CD4-positive, alpha-beta T cell treated with Interferon gamma for 1 hour (primary cell): ENCODE measurements around the gene RBM10.

Experiments used
- DNase-seq: peaks from one replicate; pipeline ENCODE4 v3.0.0-alpha.2; 2020

Gene RBM10

DNA sequence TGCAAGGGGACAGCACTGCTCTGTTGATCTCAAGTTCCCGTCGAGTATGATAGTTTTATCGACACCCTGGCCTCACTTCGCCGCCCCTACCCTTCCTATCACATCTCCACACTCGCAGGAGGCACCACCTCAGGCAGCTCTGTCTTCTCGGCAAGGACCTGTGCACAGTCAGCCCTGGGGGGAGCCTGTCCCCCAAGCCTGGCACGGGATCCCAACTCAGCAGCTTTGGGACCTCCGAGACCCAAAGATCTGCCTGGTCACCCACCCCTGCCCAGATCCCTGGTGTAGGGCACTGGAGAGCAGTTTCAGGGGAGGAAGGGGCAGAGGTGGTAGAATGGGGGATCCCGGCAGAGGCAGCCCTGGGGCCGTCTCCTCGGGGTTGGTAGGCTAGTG, 30.6 kb downstream of the RBM10 start:
- no peak for DNase-seq

DNA sequence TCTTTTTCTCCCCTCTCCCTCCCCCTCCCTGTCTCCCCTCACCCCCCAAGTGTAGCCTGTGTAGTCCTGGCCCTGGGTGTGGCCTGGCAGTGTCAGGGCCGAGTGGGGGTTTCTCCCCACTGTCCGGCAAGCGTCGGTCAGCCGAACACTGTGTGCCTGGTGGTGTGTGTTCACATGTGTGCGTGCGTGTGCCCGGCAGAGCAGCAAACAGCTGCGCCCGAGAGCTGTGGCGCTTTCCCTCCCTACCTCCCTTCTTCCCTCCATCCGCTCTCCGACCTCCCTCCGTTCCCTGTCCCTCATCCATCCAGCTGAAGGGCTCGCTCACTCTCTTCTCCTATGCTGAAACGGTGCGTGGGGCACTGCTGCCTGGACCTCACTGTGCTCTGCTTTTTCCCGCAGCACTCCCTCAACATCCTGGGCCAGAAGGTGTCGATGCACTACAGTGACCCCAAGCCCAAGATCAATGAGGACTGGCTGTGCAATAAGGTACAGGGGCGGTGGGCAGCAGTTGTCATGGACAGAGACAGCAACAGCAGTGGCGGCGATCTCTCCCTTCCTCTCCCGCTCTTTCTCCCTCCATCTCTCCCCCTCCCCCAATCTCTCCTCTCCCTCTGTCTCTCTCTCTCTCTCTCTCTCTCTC, 31.2 kb downstream of the RBM10 start:
- no peak for DNase-seq

DNA sequence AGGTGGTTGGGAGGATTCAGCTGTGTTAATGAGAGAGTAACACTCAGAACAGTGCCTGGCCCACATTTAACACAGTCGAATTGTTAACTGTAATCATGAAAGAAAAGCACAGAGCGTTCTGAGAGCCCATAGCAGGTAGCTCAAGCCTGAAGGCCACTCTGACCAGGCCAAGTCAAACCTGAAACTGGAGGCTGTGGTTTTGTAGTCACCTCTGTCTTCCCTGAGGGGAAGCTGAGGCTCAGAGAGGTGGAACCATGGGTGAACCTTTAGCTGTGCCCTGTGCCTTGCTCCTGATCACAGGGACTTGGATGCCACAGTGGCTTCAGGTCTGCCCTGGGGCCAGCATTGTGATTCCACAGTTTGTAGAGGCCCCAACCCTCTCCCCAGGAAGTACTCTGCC, 32.1 kb downstream of the RBM10 start:
- no peak for DNase-seq

DNA sequence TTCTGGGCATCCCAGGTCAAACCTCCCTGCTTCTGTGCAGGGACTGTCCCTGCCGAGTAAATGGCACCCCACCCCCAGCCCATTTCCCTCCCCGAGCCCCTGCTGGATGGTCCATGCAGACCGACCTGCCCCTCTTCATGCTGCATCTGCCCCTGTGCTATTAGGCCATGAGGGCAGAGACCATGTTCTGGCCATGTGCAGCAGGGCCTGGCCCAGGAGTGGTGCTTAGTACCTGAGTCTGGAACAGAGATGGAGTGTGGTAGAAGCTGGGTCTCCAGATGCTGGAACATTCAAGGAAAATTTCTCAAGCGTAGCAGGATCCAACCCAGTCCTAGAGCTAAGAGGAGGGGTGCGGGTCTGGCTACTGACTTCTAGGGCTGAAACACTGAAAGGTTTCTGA, 33.3 kb downstream of the RBM10 start:
- DNase-seq, result no peak

DNA sequence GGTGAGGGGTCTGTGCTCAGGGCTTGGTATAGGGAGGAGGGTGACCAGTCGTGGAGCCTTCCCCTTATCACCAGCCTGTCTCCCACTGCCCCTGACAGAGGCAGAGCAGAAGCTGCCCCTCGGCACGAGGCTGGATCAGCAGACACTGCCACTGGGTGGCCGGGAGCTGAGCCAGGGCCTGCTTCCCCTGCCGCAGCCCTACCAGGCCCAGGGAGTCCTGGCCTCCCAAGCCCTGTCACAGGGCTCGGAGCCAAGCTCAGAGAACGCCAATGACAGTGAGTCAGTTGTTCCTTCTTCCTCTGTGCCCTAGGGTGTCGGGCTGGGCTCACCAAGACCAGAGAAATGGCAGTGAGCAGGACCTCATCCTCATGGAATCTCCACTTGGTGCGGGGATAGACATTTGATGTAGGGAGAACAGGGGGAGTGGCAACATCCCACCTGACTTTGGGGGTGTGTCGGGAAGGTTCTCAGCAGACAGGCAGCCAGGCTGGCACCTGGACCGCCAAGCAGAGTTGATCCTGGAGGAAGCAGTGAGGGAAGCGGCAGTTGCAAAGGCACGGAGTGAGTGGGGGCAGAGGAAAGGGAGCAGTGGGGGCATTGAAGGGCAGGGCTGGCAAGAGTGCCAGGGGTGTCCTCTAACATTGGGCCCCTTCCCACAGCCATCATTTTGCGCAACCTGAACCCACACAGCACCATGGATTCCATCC, 34.4 kb downstream of the RBM10 start:
- no peak for DNase-seq

DNA sequence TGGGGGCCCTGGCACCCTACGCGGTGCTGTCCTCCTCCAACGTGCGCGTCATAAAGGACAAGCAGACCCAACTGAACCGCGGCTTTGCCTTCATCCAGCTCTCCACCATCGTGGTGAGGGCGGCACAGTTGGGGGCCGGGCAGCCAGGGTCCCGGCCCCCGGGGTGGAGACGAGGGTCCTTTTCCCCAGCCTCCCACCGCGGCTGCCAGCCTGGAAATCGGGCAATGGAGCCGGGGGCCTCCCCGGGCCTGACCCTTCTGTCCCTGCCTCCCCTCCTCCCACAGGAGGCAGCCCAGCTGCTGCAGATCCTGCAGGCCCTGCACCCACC, 34.9 kb downstream of the RBM10 start:
- DNase-seq, result no peak

DNA sequence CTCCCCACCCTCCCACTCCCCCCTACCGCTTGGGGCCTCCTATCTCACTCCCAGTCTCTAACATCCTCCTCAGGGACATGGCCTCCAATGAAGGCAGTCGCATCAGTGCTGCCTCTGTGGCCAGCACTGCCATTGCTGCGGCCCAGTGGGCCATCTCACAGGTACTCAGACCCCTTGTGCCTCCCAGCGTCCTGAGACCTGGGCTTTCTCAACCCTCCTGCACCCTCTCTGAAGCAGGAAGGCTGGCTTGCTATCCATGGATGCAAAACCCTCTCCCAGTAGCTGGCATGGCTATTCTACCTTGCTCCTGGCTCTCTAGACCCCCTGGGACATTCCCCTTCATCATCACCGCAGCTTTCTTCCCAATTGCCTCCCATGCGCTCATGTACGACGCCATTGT, 35.3 kb downstream of the RBM10 start:
- DNase-seq, result no peak

DNA sequence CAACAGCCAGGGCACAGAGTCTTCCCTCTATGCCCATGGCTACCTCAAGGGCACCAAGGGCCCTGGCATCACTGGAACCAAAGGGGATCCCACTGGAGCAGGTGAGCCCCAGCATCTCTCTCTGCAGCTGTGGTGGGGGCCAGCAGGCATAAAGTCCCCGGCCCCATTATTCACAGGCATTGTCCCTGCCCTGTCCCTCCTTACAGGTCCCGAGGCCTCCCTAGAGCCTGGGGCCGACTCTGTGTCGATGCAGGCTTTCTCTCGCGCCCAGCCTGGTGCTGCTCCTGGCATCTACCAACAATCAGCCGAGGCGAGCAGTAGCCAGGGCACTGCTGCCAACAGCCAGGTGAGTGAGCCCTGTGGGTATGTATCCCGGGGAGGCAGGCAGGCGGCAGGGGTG, 36.3 kb downstream of the RBM10 start:
- no peak for DNase-seq

DNA sequence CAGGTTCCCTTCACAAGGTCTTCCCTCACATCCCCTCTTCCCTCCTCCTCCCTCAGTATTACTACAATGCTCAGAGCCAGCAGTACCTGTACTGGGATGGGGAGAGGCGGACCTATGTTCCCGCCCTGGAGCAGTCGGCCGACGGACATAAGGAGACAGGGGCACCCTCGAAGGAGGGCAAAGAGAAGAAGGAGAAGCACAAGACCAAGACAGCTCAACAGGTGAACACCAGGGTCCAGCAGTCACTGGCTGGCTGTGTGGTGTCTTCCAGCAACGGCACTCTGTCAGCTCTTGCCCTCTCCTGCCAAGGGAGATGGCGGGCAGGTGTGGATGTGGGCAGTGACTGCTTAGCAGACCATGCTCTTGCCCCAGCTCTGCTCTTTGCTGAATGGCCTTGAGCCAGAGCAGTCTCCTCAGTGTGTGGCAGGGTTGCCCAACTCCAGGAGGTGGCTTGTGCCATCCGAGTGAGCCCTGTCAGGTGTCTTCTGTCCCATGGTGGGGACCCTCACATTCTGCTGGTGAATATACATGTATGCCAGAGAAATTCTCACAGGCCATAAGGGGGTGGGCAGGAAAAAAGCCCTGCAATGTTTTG, 37.2 kb downstream of the RBM10 start:
- DNase-seq, result no peak

DNA sequence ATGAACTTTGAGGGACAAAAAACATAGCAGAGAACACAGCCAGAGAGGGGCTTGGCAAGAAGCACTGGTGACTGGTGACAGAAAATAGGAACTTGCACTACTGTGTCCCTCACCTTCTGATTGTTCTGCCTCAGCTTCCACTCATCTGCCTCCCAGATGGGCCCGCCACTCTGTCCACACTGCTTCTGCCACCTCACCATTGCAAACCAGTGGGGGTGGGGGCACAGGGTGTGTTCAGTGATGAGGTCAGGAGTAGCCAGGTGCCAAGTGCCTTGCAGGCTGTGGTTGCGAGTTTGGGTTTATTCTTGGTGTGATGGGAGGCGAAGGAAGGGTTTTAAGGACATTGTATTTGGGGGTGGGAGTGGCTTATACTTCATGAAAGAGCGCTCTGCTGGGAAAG, 39.5 kb downstream of the RBM10 start:
- DNase-seq, result no peak

DNA sequence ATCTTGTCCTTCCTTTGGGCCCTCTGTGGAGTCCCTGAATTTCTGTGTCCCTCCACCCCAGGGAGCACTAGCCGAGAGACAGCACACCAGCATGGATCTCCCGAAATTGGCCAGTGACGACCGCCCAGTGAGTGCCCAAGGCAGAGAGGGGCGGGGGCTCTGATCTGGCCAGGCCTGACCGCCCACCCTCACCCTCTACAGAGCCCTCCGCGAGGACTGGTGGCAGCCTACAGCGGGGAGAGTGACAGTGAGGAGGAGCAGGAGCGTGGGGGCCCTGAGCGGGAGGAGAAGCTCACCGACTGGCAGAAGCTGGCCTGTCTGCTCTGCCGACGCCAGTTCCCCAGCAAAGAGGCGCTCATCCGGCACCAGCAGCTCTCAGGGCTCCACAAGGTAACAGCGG, 40.2 kb downstream of the RBM10 start:
- DNase-seq, result no peak

DNA sequence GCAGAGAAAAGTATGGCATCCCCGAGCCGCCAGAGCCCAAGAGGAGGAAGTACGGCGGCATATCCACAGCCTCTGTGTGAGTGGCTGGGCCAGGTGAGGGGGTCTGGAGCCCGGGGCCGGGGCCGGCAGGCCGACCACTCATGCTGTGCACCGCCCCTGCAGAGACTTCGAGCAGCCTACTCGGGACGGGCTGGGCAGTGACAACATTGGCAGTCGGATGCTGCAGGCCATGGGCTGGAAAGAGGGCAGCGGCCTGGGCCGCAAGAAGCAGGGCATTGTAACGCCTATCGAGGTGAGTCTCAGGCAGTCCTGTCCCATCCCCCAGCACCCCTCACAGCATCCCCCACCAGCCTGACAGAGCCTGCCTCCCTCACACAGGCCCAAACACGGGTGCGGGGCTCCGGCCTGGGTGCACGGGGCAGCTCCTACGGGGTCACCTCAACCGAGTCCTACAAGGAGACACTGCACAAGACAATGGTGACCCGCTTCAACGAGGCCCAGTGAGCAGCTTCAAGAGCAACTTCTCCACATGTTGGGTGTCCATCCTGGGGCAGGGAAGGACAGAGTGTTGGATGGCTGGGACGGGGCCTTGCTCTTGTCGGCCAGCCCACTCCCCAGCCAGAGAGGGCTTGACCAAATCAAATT, 41.2 kb downstream of the RBM10 start:
- DNase-seq, result no peak

DNA sequence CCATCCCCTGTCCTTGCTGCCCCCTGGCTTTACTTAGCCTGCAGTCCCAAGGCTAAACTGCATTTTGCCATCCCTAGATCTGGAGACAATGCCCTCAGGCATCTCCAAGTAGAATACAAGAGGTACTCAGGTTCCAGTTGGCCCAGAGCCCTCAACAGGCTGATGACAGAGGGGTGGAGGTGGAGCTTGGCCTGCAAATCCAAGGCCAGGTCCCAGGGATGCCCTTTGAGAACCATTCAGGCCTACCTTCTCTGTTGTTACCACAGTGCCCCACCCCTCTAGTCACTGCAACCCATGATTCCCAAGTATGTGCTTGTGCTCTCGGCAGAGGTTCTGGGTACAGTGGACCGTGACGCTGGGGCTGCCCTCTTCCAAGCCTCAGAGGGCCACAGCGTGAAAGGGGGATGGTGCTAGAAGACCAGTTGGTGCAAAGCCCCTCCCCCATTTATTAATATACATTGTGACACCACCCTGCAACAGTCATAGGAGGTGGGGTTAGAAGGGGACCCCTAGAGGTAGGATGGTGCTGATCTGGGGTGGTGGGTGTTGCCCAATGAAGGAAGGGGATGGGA, 42.2 kb downstream of the RBM10 start:
- DNase-seq, result no peak

DNA sequence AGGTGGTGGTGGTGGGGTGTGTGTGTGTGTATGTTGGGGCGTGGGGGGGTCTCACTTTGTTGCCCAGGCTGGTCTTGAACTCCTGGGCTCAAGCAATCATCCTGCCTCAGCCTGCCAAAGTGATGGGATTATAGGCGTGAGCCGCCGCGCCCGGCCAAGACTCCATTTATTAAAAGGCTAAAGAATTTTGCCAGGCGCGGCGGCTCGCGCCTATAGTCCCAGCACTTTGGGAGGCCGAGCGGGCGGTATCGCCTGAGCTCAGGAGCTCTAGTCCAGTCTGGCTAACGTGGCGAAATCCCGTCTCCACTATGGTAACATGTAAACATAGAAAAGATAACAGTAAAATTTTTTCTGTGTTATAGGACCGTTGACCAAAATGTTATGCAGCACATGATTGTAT, 44.9 kb downstream of the RBM10 start:
- DNase-seq, result no peak

DNA sequence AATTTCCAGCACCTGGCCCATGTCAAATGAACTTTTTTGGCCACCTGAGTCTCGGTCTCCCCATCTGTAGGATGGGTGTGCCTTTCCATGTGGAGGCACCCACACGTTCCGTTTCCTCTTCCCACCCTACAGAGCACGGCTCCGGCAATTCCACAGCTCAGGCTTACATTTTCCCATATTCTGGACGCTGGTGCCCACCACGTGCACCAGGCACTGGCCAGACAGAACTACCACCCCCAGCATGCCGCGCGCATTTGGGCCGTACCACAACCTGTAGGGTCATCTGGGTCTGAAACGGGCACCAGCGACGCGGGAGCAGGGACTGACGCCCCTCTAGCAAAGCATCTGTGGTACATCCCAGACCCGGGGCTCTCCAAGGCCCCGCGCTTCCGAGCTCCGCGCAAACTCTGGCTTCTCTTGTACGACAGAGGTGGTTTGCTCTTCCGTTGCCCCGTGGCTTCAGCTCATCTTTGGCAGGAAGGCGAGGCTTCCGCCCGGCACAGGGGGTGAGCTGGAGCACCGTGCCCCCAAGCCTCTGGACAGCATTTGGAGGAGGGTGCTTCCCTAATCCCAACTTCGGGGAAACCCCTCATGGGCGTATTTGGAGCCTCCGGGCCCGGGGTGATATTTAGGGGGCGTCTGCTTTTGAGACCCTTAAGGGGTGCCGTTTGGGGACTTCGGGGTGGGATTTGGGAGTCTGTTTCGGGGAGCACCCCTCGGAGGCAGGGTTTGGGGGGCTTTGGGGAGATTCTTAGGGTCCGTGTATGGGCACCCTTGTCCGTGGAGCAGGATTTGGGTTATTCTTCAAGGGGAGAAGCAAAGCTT, 45.6 kb downstream of the RBM10 start:
- peak; percentile 91 for DNase-seq

DNA sequence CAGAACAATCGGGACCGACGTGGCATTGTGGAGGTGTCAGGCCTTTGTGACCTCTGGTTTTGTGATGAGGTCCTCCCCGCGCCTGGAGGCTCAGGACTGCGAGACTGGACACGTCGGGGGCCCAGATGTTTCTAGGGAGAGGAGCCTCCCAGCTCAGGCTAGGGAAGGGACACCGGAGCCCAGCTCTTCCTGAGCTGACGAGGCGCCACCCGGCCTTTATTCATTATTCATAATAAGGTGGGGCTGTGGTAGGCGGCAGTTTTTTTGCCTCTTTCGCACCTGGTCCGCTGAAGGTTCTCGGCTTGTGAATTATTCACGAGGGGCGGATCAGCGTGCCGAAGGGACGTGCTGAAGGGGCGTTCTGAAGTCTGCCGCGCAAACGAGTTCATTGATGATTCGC, 46.3 kb downstream of the RBM10 start:
- DNase-seq, result peak; percentile 19

DNA sequence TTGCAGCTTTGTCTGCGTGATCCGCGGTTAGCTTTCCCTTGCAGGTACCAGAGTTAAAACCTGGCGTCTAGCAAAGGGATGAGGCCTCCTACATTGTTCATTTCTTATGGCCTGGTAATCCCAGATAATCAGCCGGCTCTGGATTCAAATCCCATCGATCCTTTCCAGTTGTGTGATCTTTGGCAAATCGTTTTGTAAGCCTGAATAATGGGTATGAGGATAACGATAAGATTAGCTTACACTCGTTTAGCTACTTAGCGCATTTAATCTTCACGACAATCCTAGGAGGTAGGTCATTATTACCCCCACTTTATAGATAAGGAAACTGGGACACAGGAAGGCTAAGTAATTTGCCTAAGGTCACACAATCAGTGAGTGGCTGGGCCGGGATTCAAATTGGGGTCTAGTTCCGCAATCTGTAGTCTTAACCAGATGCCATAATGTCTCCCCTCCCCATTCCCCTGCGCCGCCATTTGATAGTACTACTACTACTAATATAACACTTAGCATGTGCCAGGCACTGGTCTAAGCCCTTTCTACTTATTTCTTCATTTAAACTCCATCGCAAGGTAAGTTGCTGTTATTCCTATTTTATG, 46.9 kb downstream of the RBM10 start:
- no peak for DNase-seq

DNA sequence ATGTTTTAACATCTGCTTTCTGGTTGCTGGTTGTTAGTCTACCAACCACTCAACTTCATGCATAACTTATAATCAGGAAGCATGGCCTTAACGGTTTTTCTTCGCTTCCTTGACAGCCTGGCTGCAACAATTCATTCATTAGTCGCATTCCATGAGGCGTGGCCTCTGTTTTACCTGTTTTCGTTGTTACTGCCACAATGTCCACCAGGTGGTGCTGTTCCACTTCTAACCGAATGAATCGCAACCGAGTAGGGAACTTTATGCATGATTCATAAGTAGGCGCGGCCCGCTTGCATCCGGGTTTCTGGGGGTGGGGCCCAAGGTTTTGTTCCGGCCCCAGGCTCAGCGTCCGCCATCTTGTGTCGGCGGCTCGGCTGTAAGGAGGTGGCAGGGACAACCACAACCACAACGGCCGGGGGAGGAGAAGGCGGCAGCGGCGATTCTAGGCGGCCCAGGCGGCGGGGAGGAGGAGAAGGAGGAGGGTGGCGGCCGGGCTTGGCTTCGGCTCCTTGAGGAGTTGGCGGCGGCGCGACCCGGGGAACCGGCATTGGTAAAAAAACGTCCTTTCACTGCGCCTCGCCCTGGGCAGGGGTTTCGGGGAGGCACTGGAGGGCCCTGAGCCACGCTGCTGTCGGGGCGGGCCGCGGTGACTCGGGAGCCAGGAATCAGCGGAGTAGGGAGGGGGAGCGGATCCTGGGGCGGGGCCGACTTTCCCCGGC, 48.6 kb downstream of the RBM10 start, which contains the start of gene UBA1:
TSS of gene UBA1 (plus strand) at position 355 of the 719 bp plus-strand sequence. CDS start 4,974 bp downstream, outside the sequence.
- peak; percentile 97 for DNase-seq

DNA sequence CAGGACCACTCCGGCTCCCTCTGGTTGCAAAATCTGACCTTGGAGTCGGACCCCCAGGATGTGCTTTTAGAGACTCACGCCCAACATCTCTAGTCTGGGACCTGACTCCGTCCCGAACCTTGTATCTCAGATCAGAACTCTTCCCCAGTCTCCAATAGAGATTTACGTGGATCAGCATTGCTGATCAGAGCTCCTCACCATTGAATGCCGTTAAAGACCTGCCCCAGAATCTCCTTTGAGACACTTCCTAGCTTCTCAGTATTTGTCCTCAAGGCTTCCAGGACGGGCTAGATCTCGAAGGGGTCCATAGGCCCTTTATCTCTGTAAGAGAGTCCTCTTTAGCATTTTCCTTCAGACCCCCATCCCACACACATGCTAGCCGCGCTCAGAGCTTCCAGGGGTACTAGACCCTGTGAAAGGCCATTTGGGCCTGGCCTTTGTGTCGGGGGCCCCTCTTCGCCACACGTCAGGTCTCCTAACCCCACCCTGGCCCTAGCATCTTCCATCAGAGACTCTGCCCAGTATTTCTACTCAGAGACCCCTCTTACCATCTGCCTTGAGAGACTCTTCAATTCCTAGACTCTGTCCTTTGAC, 49.3 kb downstream of the RBM10 start:
- DNase-seq, result no peak

DNA sequence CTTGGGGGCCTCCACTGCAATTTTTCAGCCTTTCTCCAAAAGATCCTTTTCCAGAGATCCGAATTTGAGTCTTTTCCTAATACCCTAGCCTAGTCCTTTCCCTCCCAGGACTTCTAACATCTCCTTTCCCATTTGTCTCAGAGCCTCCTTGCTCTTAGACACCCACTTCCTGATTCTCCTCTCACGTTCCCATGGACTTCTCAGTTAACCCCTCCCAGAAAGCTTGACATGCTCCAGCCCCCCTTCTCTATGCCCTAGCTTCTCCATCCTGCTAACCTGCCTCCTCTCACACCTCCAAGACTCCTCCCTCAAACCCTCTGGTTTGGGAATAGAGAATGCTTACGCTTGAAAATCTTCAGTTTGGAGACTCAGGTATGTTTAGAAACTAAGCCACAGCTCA, 51.1 kb downstream of the RBM10 start:
- no peak for DNase-seq

DNA sequence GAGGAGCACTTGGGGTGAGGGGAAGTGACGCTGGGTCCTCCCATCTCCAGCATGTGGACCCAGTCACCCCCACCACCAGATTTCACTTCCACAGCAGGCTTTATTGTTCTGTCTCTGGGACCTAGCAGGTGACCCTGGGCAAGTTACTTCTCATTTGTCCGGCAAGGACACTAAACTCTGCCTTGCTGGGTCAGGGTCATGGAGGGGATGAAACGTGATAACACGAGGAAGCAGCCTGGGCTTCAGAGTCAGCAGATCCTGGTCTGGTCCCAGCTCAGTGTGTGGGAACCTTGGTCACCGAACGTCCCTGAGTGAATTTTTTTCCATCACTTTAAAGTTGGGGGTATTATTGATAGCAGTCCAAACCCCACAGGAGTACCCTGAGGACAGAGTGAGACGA, 52.5 kb downstream of the RBM10 start:
- no peak for DNase-seq
